GM08714 (cell line): ENCODE measurements around the gene DYRK1A.

Experiments used
- H3K4me3 ChIP-seq: fragments of 200-500 bp; sonication (Bioruptor generic); 2 replicates; pipeline ENCODE4 v1.5.1; 2014; ENCODE audit warnings: mild to moderate bottlenecking, low read length, inconsistent platforms
- ZNF274 ChIP-seq: IDR thresholded peaks from 2 replicates; pipeline ENCODE4 v1.6.1; 2012; ENCODE audit warnings: mild to moderate bottlenecking, low read depth, low read length

DYRK1A gene

DNA sequence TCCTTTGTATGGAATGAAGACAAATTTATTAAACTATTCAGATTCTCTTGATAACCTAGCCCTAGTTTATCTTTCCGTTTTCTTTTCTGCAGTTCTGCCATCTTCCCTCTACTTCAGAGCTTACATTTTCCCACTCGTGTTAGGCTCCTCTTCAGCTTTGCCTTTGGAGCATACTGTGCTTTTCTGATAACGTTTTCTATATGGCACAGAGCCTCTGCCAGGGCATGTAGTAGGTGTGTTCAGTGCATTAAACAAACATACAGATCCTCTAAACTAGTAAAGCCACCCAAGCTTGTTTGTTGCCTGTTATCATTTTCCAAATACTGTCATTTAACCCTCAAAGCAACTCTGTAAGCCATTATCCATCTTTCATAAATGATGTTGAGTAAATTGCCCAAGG lies 25.1 kb downstream of the DYRK1A start:
- H3K4me3 ChIP-seq = no peak overlapping the region

DNA sequence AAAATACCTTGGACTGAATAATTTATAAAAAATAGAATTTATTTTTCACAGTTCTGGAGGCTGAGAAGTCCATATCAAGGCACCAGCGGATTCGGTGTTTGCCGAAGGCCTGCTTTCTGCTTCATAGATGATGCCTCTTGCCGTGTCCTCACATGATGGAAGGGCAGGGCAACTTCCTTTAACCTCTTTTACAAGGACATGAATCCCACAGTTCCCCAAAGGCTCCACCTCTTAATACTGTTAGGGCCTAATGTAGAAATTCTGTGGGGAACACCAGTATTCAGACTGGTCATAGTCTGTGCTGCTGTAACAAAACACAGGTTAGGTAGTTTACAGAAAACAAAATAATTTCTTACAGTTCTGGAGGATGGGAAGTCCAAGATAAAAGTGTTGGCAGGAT lies 25.9 kb downstream of the DYRK1A start:
- H3K4me3 ChIP-seq = no peak overlapping the region
- no peak for TF ChIP-seq ZNF274

More for the DNA sequence above, 25.1 kb downstream of the DYRK1A start:
- TF ChIP-seq ZNF274 = no peak

DNA sequence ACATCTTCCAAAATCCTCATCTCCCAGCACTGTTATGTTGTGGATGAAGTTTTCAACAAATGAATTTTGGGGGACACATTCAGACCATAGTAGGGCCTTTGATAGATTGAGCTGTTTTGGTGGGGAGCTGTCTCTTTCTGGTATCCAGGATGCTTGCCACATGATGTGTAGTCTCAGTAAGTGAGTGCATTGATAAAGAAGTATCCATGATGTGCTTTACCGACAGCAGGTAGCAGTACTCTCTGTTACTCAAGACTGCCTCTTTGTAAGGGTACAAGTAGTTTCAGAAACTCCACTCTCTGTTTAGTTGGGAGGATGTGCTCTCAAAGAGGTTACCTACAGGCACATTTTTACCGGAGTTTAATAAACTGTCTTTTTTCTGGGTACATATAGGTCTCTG lies 26.5 kb downstream of the DYRK1A start:
- no peak for TF ChIP-seq ZNF274

DNA sequence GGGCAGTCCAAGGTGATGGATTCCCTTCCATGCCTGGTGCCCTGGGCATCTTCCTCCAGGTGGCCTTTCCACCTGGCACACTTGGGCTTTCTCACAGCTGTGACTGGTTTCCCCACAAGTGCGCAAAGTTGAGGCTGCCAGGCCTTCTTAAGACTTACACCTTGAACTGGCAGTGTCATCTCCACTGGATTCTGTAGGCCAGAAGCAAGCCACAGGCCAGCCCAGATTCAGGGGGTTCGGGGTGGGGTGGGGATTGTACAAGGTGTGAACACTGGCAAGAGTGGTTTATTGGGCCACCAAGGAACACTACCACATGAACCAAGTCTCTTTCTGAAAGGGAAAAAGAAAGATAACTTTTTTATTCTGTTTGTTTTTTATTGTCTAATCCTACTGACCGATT lies 27.2 kb downstream of the DYRK1A start:
- TF ChIP-seq ZNF274 = no peak
- no peak overlapping the region for H3K4me3 ChIP-seq

More for the DNA sequence above, 26.5 kb downstream of the DYRK1A start:
- H3K4me3 ChIP-seq = no peak overlapping the region

DNA sequence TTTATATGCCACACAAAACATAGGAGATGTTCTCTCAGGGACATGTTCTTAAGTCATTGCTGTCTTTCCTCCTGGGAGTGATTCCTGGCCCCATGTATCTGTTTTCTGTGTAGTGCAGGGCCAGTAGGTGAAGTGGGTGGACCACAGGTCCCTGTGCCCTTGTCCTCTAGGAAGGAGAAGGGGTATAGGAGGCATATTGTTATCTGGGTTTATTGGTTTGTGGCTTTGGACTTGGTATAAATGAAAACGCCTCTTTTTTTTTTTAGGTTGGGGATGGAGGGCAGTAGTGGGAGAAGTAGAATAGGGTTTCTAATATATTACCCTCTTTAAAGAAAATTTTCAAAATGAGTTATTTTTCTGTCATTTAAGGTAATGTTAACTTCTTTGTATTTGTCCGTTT lies 29.4 kb downstream of the DYRK1A start:
- no peak for TF ChIP-seq ZNF274
- no peak overlapping the region for H3K4me3 ChIP-seq

DNA sequence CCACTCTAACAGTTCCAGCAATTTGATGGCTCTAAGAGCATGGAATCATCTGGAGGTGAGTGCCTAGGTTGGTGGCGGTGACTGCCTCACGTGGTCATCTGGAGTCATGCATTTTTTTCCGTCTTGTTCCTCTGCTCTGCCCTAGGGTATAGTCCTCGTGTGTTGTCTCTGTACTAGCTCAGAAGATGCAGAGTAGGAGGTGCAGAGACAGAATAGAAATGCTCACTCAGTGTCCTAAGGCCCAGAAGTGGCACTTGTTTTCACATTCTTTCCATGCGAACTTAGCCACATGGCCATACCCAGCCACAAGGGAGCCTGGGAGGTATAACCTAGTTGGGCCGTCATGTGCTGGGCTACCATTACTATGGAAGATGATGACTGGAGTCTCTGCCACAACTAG lies 30.3 kb downstream of the DYRK1A start:
- no peak overlapping the region for H3K4me3 ChIP-seq
- TF ChIP-seq ZNF274 = no peak

DNA sequence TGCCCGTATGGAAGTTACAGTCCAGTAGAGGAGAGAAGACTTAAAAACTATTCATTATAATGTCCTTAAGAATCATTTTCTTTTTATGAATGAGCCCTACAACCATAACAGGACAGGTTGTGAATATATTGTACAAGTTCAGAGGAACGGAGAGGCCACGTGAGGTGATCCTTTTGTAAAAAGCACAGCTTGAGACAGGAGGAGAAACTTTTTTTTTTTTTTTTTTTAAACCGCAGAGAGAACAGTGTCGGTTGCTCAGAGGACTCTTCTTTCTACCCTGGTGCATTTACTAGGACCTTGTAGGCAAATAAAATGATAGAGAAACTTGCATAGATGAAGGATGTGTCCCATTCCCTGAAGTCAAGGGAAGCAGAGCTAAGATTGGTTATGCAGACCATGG lies 32.1 kb downstream of the DYRK1A start:
- H3K4me3 ChIP-seq = no peak overlapping the region
- no peak for TF ChIP-seq ZNF274

DNA sequence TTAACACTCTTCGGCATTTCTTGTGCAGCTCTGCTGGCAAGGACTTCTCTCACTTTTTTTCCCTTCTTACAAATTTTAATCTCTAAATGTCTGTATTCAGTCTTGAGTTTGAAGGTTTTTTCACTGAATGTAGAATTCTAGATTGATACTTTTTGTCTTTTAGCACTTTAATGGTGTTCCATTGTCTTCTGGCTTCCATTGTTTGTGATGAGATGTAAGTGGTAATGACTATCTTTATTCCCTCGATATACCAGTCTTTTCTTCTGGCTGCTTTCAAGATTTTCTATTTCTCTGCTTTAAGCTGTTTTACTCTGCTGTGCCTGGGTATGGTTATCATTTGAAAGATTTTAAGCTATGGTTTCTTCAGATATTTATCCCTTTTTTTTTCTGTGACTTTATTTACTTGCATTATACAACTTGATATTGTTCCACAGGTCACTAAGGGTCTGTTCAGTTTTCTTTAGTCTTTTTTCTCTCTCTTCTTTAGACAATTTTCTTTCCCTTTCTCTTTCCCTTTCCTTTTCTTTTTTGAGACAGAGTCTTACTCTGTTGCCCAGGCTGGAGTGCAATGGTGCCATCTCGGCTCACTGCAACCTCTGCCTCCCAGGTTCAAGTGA lies 35.8 kb downstream of the DYRK1A start:
- H3K4me3 ChIP-seq = no peak overlapping the region
- no peak for TF ChIP-seq ZNF274

DNA sequence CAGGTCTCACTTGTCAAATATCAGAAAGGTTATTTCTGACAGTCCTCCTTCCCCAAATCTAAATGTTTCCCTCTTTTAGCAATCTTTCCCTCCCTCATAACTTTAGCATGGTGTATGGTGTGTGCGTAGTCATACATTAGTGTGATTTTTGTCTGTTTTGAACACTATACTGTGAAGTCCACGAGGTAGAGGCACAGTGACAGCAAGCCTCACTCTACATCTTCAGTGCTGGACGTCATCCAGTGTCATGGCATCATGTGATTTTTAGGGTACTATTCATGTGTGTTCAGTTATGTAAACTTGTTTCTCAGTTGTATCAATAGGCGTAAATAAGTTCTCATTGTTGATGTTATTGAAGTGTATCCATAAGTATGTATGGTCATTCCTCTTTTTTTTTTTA lies 39.1 kb downstream of the DYRK1A start:
- no peak for TF ChIP-seq ZNF274
- H3K4me3 ChIP-seq = no peak overlapping the region

DNA sequence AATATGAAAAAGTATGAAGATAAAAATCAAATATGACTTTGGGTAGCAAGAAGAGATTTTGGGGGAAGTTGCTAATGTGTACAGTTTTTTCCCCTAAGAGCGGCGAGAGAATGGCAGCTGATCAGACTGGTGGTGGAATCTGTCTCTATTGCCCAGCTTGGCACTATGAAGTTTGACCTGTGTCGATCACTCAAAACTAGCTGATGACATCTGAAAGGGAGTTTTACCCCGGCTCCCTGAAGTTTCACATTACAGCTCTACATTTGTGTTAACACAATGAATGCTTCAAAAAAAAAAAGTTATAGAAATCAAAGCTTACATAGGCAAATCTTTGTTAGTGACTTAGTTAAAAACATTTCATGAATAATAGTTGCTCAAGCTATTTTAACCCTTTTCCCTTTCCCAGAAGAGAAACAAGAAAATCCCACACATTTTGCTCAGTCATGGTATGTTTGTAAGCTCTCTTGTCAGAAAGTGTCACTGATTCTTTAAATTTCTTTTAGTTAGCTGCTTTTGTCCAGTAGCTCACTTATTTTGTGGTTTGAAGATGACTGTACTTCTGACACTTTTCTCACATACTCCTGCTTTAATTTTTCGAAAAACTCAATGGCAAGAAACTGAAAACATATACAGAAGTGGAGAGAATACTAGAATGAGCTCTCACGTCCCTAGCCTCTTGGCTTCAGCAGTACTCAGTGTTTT lies 41.3 kb downstream of the DYRK1A start:
- peak overlapping the region; percentile 33; the same call in 1 of the 2 replicates for H3K4me3 ChIP-seq
- TF ChIP-seq ZNF274 = no peak

DNA sequence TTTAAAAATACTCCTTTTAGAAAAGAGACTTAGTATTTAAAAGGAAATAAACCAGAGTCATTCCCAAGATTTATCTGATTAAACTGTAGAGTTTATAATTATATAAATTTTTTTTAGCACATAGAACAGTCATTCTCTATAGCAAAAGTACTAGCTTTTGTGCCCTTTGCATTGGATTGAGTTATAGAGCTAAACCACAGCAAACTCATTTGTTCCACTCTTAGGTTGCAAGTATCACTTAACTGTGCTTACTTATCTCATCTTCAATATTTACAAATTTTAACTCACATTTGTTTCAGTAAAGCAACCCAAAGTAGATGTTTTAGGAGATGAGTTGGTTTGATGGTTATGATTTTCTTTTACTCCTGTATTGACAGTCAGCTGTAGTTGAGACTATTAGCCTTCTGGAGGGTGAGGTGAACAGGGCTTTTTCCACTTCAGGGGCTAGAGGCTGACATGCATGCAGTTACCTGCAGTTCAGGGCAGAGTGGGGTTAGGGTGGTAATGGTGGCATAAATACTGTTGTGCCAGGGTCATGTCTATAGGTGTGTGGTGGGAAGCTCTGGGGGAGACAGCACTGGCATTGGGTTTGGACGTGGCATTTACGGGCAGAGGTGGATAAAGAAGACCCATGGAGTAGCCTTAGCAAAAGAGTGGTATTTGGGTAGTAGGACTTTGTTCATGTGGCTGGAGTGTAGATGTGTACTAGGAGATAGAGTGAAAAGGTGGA lies 42.1 kb downstream of the DYRK1A start:
- no peak for TF ChIP-seq ZNF274
- H3K4me3 ChIP-seq = no peak overlapping the region; the same call in 1 of the 2 replicates

DNA sequence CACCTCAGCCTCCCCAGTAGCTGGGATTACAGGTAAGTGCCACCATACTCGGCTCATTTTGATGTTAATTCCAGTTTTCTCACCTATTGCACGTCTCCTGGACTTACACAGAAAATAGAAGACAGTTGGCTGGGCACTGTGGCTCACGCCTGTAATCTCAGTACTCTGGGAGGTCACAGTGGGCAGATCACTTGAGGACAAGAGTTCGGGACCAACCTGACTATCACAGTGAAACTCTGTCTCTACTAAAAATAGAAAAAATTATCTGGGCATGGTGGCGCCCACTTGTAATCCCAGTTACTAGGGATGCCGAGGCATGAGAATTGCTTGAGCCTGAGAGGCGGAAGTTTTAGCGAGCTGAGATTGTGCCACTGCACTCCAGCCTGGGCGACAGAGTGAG lies 44.1 kb downstream of the DYRK1A start:
- H3K4me3 ChIP-seq = no peak overlapping the region
- no peak for TF ChIP-seq ZNF274

DNA sequence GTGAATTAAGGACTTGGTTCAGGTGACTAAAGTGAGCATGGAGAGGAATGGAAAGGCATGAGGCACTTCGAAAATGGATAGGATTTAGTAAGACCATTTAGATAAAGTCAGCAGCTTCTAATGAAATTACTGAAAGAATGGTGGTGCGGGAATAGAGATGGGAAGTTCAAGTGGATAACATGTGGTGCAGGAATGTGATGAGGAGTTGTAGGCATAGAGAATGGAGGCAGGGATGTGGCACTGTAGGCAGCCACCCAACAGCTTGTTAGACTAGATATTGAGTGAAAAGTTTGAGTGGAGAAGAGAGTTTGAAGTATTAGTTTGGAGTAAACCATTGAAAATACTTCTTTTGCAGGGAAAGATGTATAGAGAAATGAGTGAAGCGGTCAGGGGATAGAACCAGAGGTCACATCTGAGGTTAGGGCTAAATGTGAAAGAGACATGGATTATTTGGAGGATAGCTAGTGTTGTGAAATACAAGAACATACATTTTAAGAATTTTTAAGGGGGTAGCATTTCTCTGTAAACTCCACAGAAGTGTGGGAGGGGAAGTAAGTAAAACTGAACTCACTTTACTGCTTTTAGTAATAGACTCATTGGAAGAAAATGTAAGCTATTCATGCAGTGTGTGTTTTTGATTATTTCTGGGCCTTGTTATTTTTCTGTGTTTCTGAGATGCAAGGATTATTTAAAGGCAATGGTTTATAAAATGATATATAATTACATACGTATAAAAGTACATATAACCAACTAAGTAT lies 46.2 kb downstream of the DYRK1A start:
- no peak for TF ChIP-seq ZNF274
- no peak overlapping the region for H3K4me3 ChIP-seq

DNA sequence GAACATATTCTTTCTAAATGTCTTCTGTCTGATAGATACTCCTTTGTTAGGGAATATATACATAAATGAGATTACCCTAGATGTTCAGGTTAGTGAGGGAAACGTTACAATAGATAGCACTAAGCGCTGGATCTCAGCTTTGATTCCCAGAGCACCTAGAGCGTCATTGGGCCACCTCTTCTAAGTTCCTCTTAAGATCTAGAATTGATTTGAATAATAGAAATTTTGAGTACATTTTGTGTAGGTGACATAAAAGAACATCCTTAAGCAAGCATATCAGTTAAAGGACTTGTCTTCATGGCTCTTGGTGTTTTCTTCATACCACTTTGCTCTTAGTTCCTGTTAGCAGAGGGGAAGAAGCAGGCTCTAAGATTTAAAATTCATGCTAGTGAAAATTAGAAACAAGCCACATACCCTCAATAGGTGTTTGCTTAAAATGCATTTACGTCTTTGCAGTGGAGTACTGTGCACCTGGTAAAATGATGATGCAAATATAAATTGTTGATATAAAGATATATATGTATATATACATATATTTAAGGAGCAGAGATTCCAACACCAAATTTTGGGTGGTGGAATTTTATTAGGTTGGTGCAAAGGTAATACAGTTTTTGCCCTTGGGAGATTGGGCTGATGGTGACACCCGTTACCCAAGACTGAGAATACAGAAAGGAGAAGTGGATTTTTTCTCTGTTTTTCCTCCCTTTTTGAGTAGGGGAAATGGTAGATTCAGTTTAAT lies 47.1 kb downstream of the DYRK1A start:
- H3K4me3 ChIP-seq = no peak overlapping the region

More for the DNA sequence above, 47.1 kb downstream of the DYRK1A start:
- no peak for TF ChIP-seq ZNF274
